ENCODE results near the gene SCMH1.

GRCh38 chr1:41024953-41025352 lies 217.2 kb downstream of the SCMH1 start:
- TF ChIP-seq CTCF (IDR thresholded peaks at IDR 0.05 in 8 of 11, conservative IDR thresholded peaks at IDR 0.05 in 3 of 11), result no peak
- no peak for TF ChIP-seq POLR2A (IDR thresholded peaks at IDR 0.05)

All from spleen (tissue), 7 donors.